GM19328 (cell line): Measurements from ENCODE around the gene MOK.

Experiments
- ATAC-seq: cut with Tn5 transposase; IDR thresholded peaks from one replicate; pipeline ENCODE4 v1.9.1; 2021; ENCODE audit warnings: mild to moderate bottlenecking, moderate library complexity; ENCODE audit not compliant: unreplicated experiment

The MOK gene

GRCh38 chr14:102285106-102285505 is 19.9 kb downstream of the MOK start:
- no peak for ATAC-seq

GRCh38 chr14:102283631-102284129 is 21.3 kb downstream of the MOK start:
- no peak for ATAC-seq

DNA sequence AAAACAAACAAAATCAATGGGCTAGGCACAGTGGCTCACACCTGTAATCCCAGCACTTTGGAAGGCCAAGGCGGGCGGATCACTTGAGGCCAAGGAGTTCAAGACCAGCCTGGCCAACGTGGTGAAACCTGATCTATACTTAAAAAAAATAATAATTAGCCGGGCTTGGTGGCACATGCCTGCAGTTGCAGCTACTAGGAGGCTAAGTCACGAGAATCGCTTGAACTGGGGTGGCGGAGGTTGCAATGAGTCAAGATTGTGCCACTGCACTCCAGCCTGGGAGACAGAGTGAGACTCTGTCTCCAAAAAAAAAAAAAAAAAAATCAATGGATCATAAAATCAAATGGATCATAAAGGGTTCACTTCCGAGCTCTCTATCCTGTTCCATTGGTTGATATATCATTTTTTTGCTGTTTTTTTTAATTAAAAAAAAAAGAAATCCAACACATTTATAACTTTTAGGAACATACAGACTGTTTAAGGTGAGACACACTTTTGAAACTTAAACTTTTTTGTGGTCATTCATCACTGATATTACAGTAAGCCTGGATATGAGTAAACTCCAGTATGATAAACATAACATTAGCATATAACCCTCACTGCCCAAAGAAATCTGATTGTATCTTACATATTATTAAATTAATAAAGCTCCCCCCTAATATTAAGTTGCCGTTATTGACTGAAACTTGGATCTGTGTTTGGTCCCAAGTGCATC is 22.1 kb downstream of the MOK start:
- ATAC-seq = no peak

GRCh38 chr14:102280376-102280962 is 24.5 kb downstream of the MOK start:
- no peak for ATAC-seq

DNA sequence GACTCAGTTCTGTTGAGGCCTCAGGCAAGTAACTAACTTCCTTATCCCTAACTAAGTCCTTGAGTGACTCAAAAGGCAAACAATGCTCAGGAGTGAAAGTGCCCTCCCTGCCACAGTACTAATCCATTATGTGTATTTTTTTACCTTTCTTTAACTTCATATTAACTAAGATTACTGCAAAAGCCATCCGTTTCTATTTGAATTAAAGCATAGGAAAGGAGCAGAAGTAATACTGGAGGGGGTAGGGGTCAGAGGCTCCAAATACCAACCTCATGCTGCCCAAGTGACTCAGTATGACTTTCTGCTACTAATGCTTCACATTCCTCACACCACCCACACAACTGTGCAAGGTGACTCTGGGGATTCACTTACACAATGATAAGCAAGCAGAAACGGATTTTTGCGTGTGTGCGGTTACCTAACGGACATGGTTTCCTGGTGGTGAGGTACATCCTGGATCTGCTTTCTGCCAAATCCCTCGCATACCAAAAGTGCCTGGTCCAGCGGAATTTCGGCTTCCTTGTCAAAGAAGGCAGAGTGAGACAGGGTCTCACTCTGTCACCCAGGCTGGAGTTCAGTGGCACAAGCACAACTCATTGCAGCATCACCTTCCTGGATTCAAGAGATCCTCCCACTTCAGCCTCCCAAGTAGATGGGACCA is 25.1 kb downstream of the MOK start:
- no peak for ATAC-seq

GRCh38 chr14:102279282-102279681 is 25.7 kb downstream of the MOK start:
- ATAC-seq = no peak

- ATAC-seq = no peak
Measured at GRCh38 chr14:102278631-102278935, 26.4 kb downstream of the MOK start.

- ATAC-seq = no peak
Measured at GRCh38 chr14:102277874-102278630, 26.9 kb downstream of the MOK start.

DNA sequence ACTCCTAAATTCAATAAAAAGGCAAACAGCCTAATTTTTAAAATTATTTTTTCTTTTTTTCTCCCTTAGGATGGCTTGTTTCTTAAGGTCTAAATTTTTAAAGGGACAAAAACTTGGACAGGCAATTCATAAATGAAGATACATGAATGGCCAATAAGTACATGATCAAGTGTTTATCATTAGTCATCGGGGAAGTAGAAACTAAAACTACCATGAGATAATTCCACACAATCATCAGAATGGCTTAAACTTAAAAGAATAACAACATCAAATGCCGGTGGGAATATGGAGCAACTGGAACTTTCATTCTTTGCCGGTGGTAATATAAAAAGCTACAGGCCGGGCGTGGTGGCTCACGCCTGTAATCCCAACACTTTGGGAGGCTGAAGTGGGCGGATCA is 29.1 kb downstream of the MOK start:
- ATAC-seq = no peak

GRCh38 chr14:102272392-102272791 is 32.6 kb downstream of the MOK start:
- ATAC-seq = no peak

- ATAC-seq = no peak
Measured at GRCh38 chr14:102264775-102265174, 40.2 kb downstream of the MOK start.

DNA sequence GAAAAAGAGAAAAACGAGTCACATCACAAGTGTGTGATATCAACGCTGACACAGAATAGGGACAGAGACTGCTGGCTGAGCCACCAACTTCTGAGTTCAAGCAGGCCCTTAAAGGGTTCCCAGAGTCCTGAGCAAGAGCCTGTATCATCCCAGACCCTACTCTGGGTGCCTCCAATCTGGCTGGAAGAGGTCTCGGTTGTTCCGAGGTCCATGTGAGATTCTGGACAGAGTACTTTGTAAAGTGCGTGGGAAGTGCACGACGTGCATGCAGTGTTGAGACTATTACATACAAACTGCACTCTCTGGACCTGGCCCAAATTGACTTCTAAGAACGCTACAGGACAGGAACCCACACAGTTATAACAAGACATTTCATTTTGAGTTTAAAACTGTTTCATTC is 40.6 kb downstream of the MOK start:
- no peak for ATAC-seq

GRCh38 chr14:102262929-102263462 is 42.0 kb downstream of the MOK start:
- no peak for ATAC-seq

DNA sequence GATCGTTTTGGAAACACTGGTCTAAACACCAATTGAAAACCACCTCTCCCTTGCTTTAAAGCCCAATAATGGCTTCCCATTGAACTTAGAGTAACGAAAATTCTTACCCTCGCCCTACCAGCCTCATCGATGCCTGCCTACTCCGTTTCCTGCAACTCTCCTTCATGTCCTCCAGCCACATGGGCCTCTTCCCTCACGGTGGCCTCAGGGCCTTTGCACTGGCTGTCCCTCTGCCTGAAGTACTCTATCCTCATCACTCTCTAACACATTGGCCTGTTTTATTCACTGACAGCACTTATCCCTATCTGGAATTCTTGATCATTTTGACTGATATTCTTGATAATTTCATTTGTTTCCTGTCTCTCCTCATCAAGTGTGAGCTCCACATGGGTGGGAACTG is 46.8 kb downstream of the MOK start:
- ATAC-seq = no peak

- ATAC-seq = no peak
Measured at GRCh38 chr14:102256716-102257115, 48.2 kb downstream of the MOK start.

DNA sequence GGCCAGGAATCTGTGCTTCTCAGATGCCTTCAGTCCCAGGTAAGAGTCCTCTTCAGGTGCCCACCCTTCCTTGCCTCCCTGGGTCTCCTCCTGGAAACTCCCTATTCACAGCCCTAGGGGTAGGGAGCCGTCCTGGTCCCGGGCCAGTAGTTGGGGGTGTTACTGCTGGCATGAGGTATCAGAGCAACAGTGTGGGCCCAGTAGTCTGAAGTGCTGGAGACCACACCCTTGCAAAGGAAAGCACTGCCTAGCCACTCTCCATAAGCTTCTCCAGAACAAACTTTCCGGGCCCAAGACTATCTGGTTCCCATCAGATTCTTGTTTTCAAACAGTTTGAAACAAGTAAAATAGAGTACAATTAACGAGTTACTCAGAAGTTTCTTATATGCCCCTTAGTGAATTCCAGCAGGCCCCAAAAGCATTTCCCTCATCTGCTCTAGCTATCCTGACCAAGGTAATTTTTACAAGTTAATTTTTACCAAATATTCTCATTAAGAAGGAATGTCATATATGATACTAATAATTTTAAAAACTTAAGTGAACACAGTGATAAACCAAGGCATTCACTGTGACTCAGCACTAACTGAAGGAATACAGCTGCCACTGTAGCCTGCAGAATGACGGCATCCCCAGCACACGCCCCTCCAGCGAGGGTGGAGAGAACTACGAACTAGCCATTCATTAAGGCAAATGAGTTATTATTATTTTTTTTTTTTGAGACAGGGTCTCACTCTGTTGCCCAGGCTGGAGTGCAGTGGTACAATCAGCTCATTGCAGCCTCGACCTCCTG is 49.4 kb downstream of the MOK start:
- ATAC-seq = no peak

- no peak for ATAC-seq
Measured at GRCh38 chr14:102252834-102253801, 51.8 kb downstream of the MOK start.

- no peak for ATAC-seq
Measured at GRCh38 chr14:102251161-102251560, 53.8 kb downstream of the MOK start.

GRCh38 chr14:102250636-102251035 is 54.3 kb downstream of the MOK start:
- no peak for ATAC-seq
